Tibial nerve (tissue), 4 donors: Measurements from ENCODE around the gene PKNOX2. TPM values are rescaled to one million over a fixed set of nuclear protein-coding genes. Genes with fewer than 3 reads are reported as not detected.

Experiments
- DNase-seq, 2 donors: peaks; one replicate each; pipeline ENCODE4 v3.0.0-alpha.2; 2019; ENCODE audit warnings: low spot score in 2 of 2
- H3K27ac ChIP-seq, 4 donors: fragments of 200-600 bp; sonication (generic) in 3 of 4; one replicate each; pipeline ENCODE4 v1.5.1; 2017 to 2019; ENCODE audit warnings: mild to moderate bottlenecking in 1 of 4
- H3K27me3 ChIP-seq, 2 donors: fragments of 200-600 bp; sonication (generic) in 1 of 2; one replicate each; pipeline versions ENCODE4 v1.5.1 to v1.6.0; 2017 to 2019
- H3K36me3 ChIP-seq, 3 donors: fragments of 200-600 bp; sonication (generic); one replicate each; pipeline ENCODE4 v1.5.1; 2018 to 2019
- H3K4me1 ChIP-seq, 4 donors: fragments of 200-600 bp; sonication (generic) in 3 of 4; one replicate each; pipeline ENCODE4 v1.5.1; 2017 to 2019
- H3K4me3 ChIP-seq, 4 donors: fragments of 200-600 bp; sonication (generic) in 3 of 4; one replicate each; pipeline ENCODE4 v1.5.1; 2017 to 2019; ENCODE audit warnings: mild to moderate bottlenecking in 1 of 4, moderate library complexity in 1 of 4
- H3K9me3 ChIP-seq, 4 donors: fragments of 200-600 bp; sonication (generic) in 3 of 4; one replicate each; pipeline ENCODE4 v1.5.1; 2017 to 2019
- CTCF ChIP-seq, 5 experiments: fragments of 200-600 bp in 3 of 5; fragments of 450-650 bp in 2 of 5; sonication (generic) in 3 of 5; IDR thresholded peaks; one replicate each; pipeline ENCODE4 v1.5.1; 2016 to 2019; ENCODE audit warnings: antibody characterized with exemption in 5 of 5, mild to moderate bottlenecking in 3 of 5, moderate library complexity in 2 of 5
- EP300 ChIP-seq, 2 donors: sonication (generic); formaldehyde crosslinking; IDR thresholded peaks; one replicate each; pipeline ENCODE4 v1.6.1; 2017; ENCODE audit warnings: antibody characterized with exemption in 2 of 2, mild to moderate bottlenecking in 1 of 2
- POLR2A ChIP-seq, 2 donors: fragments of 450-650 bp; IDR thresholded peaks; one replicate each; pipeline ENCODE4 v1.6.1; 2017; ENCODE audit warnings: antibody characterized with exemption in 2 of 2, mild to moderate bottlenecking in 2 of 2, moderate library complexity in 2 of 2
- WGBS, 2 donors: methylation state at CpG; one replicate each; pipeline ENCODE4 v1.1.5; 2018; 5-methylcytosine and 5-hydroxymethylcytosine counted together
- total RNA-seq, 4 donors: library from RNA; depleted of rRNA; stranded (reverse); fragments of >200 nt; gene quantifications; one replicate each; pipeline ENCODE4 v1.1.0, GENCODE V29; 2016

PKNOX2 gene
- total RNA-seq, 4 donors from 2014 or later, result 5.7 to 7.2 (median 6.4) TPM

GRCh38 chr11:125299821-125300220, 135.3 kb downstream of the PKNOX2 start:
- Histone ChIP-seq H3K27ac (no peak overlapping the region), H3K4me3 (no peak overlapping the region), H3K27me3 (no peaks in the 10 kb centered on the region), H3K9me3 (no peaks in the 10 kb centered on the region), H3K4me1 (peaks cover 0 to 11% (median 3%) of the 10 kb centered on the region in 4 donors), H3K36me3 (no peaks in the 10 kb centered on the region)
- no peak for DNase-seq
- WGBS, 2 donors, result 84 to 90% methylated on average over 9 of the region's 9 CpGs
- TF ChIP-seq EP300 (IDR thresholded peaks at IDR 0.05) (no peak), POLR2A (IDR thresholded peaks at IDR 0.05) (no peak), CTCF (IDR thresholded peaks at IDR 0.05) (no peak)

GRCh38 chr11:125300791-125301218, 136.3 kb downstream of the PKNOX2 start:
- 54 to 82% methylated on average over 3 of the region's 3 CpGs for WGBS, 2 donors
- DNase-seq, result no peak
- no peak overlapping the region for H3K4me3 ChIP-seq

GRCh38 chr11:125301346-125301745, 136.8 kb downstream of the PKNOX2 start:
- WGBS, 2 donors, result 31 to 35% methylated on average over 3 of the region's 3 CpGs
- H3K4me1 ChIP-seq, result peaks cover 0 to 11% (median 3%) of the 10 kb centered on the region in 4 donors
- DNase-seq, result no peak
- TF ChIP-seq CTCF (IDR thresholded peaks at IDR 0.05), result no peak
- TF ChIP-seq POLR2A (IDR thresholded peaks at IDR 0.05), result no peak
- TF ChIP-seq EP300 (IDR thresholded peaks at IDR 0.05), result no peak
- no peaks in the 10 kb centered on the region for H3K27me3 ChIP-seq
- no peak overlapping the region for H3K27ac ChIP-seq
- H3K36me3 ChIP-seq, result no peaks in the 10 kb centered on the region
- no peaks in the 10 kb centered on the region for H3K9me3 ChIP-seq
- H3K4me3 ChIP-seq, result no peak overlapping the region

More at GRCh38 chr11:125300791-125301218, 136.3 kb downstream of the PKNOX2 start:
- Histone ChIP-seq H3K9me3 (no peaks in the 10 kb centered on the region), H3K27me3 (no peaks in the 10 kb centered on the region), H3K36me3 (no peaks in the 10 kb centered on the region), H3K4me1 (peaks cover 0 to 11% (median 3%) of the 10 kb centered on the region in 4 donors), H3K27ac (no peak overlapping the region)
- no peak for TF ChIP-seq CTCF (IDR thresholded peaks at IDR 0.05)

- H3K9me3 ChIP-seq, result no peaks in the 10 kb centered on the region
- H3K27me3 ChIP-seq, result no peaks in the 10 kb centered on the region
- H3K4me3 ChIP-seq, result no peak overlapping the region
- TF ChIP-seq POLR2A (IDR thresholded peaks at IDR 0.05), result no peak
- TF ChIP-seq EP300 (IDR thresholded peaks at IDR 0.05), result no peak
- no peak for TF ChIP-seq CTCF (IDR thresholded peaks at IDR 0.05)
- no peaks in the 10 kb centered on the region for H3K36me3 ChIP-seq
- DNase-seq, result no peak
- peaks cover 0 to 11% (median 3%) of the 10 kb centered on the region in 4 donors for H3K4me1 ChIP-seq
- WGBS, 2 donors, result 89 to 95% methylated on average over 5 of the region's 5 CpGs
- H3K27ac ChIP-seq, result no peak overlapping the region
Measured at GRCh38 chr11:125303186-125303585, 138.6 kb downstream of the PKNOX2 start.

- Histone ChIP-seq H3K27me3 (no peaks in the 10 kb centered on the region), H3K9me3 (no peaks in the 10 kb centered on the region), H3K4me3 (no peak overlapping the region), H3K36me3 (no peaks in the 10 kb centered on the region), H3K27ac (no peak overlapping the region), H3K4me1 (peaks cover 0 to 11% (median 3%) of the 10 kb centered on the region in 4 donors)
- no peak for DNase-seq
- TF ChIP-seq POLR2A (IDR thresholded peaks at IDR 0.05) (no peak), EP300 (IDR thresholded peaks at IDR 0.05) (no peak), CTCF (IDR thresholded peaks at IDR 0.05) (no peak)
- WGBS, 2 donors, result 82 to 85% methylated on average over 5 of the region's 5 CpGs
Measured at GRCh38 chr11:125303694-125304093, 139.1 kb downstream of the PKNOX2 start.
